ENCODE results near the gene USP19.
A peak's percentile ranks its signal among the peaks of the same experiment; 100 is the strongest.

USP19 gene

DNA sequence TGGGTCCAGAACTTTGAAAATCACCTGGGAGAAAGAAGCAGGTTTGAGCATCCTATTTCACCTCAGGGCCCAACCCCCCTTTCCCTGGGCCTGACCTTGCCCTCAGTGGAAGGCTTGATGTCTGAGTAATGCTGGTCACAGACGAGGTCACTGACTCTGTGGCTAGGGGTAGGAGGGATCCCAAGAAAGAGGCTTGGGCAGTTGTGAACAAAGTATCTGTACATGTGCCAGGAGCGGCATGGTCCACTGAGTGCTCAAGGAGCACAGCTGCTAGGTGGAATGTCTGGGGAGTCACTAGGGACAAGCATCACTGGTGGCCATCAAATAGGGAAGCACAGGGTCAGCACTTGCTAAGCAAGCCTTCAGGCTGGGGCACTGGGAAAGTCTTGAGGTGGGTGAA lies 38.2 kb upstream of the USP19 start:
- Histone ChIP-seq H3K4me2 (ENCODE audit: low read depth, low read length, poor library complexity, severe bottlenecking) (no peak overlapping the region), H3K9me2 (replicated peaks; ENCODE audit: insufficient read depth, low read length) (no peaks in the 10 kb centered on the region), H4K20me1 (ENCODE audit: low read depth, low read length) (no peaks in the 10 kb centered on the region), H3K9ac (ENCODE audit: low read length) (no peak overlapping the region), H3K4me3 (ENCODE audit: insufficient read depth, low read length, poor library complexity, severe bottlenecking) (no peak overlapping the region), H3K9me3 (ENCODE audit: insufficient read depth, low read length) (no peaks in the 10 kb centered on the region), H3K36me3 (ENCODE audit: low read length) (no peaks in the 10 kb centered on the region), H3K79me2 (ENCODE audit: insufficient read depth, low read length) (no peaks in the 10 kb centered on the region), H3K27ac (ENCODE audit: low read depth, low read length) (no peak overlapping the region), H3F3A (ENCODE audit: insufficient read depth) (no peaks in the 10 kb centered on the region), H2AFZ (ENCODE audit: low read depth, low read length, severe bottlenecking) (no peak overlapping the region), H3K27me3 (ENCODE audit: low read length) (no peaks in the 10 kb centered on the region)
- TF ChIP-seq, protein P1, sequence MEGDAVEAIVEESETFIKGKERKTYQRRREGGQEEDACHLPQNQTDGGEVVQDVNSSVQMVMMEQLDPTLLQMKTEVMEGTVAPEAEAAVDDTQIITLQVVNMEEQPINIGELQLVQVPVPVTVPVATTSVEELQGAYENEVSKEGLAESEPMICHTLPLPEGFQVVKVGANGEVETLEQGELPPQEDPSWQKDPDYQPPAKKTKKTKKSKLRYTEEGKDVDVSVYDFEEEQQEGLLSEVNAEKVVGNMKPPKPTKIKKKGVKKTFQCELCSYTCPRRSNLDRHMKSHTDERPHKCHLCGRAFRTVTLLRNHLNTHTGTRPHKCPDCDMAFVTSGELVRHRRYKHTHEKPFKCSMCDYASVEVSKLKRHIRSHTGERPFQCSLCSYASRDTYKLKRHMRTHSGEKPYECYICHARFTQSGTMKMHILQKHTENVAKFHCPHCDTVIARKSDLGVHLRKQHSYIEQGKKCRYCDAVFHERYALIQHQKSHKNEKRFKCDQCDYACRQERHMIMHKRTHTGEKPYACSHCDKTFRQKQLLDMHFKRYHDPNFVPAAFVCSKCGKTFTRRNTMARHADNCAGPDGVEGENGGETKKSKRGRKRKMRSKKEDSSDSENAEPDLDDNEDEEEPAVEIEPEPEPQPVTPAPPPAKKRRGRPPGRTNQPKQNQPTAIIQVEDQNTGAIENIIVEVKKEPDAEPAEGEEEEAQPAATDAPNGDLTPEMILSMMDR (IDR thresholded peaks at IDR 0.05; ENCODE audit: insufficient read depth, low read length, poor library complexity, severe bottlenecking), result no peak
- no peak for TF ChIP-seq EZH2phosphoT487 (conservative IDR thresholded peaks at IDR 0.05; ENCODE audit: low read length)

DNA sequence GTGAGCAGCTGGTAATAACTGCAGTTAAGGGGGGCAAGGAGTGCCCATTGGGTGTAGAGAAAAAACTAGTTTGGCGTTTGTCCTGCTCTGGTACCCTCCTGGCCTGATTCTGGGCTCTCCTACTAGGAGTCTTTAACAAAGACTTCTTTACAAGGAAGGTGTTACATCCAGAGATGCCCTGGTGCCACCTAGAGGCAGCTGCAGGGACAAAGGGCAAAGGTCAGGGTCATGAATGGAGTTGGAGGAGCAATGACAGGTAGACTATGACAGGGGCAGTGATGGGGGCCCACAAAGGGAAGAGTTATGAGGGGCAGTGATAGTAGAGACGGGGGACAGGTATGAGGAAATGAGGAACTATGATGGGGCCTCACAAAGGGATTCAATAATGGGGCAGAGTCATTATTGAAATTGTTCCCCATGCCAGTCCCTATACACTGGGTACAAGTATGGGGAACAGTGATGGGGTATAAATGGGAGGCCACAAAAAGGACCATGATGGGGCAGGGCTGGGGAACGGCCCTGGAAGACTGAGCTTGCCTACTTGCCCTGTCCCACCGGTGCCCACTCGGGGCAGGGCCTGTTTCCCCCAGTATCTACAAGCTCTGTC lies 37.6 kb upstream of the USP19 start:
- H3K27me3 ChIP-seq (ENCODE audit: low read length), result no peaks in the 10 kb centered on the region
- no peaks in the 10 kb centered on the region for H3K79me2 ChIP-seq (ENCODE audit: insufficient read depth, low read length)
- H3K9ac ChIP-seq (ENCODE audit: low read length), result no peak overlapping the region
- no peak overlapping the region for H3K4me3 ChIP-seq (ENCODE audit: insufficient read depth, low read length, poor library complexity, severe bottlenecking)
- no peaks in the 10 kb centered on the region for H3K36me3 ChIP-seq (ENCODE audit: low read length)
- TF ChIP-seq, protein P1 (IDR thresholded peaks at IDR 0.05; ENCODE audit: insufficient read depth, low read length, poor library complexity, severe bottlenecking), result peak; percentile 79
- no peak for TF ChIP-seq EZH2phosphoT487 (conservative IDR thresholded peaks at IDR 0.05; ENCODE audit: low read length)
- no peak overlapping the region for H2AFZ ChIP-seq (ENCODE audit: low read depth, low read length, severe bottlenecking)
- no peak overlapping the region for H3K4me2 ChIP-seq (ENCODE audit: low read depth, low read length, poor library complexity, severe bottlenecking)
- H3F3A ChIP-seq (ENCODE audit: insufficient read depth), result no peaks in the 10 kb centered on the region
- no peaks in the 10 kb centered on the region for H4K20me1 ChIP-seq (ENCODE audit: low read depth, low read length)
- H3K9me2 ChIP-seq (replicated peaks; ENCODE audit: insufficient read depth, low read length), result no peaks in the 10 kb centered on the region
- H3K9me3 ChIP-seq (ENCODE audit: insufficient read depth, low read length), result no peaks in the 10 kb centered on the region
- H3K27ac ChIP-seq (ENCODE audit: low read depth, low read length), result no peak overlapping the region

DNA sequence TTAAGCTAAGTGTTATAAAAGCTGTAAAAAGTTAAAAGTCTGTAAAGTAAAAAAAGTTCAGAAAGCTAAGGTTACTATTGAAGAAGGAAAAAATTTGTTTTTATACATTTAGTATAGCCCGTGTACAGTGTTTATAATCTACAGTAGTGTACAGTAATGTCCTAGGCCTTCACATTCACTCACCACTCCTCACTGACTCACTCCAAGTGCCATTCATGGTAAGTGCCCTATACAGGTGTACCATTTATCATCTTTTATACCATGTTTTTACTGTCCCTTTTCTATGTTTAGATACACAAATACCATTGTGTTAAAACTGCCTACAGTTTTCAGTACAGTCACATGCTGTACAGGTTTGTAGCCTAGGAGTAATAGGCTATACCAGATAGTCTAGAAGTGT lies 36.7 kb upstream of the USP19 start:
- no peak overlapping the region for H3K4me2 ChIP-seq (ENCODE audit: low read depth, low read length, poor library complexity, severe bottlenecking)
- no peaks in the 10 kb centered on the region for H3F3A ChIP-seq (ENCODE audit: insufficient read depth)
- no peak overlapping the region for H2AFZ ChIP-seq (ENCODE audit: low read depth, low read length, severe bottlenecking)
- TF ChIP-seq, protein P1 (IDR thresholded peaks at IDR 0.05; ENCODE audit: insufficient read depth, low read length, poor library complexity, severe bottlenecking), result no peak
- no peak for TF ChIP-seq EZH2phosphoT487 (conservative IDR thresholded peaks at IDR 0.05; ENCODE audit: low read length)
- no peak overlapping the region for H3K9ac ChIP-seq (ENCODE audit: low read length)
- H3K9me3 ChIP-seq (ENCODE audit: insufficient read depth, low read length), result no peaks in the 10 kb centered on the region
- H3K27ac ChIP-seq (ENCODE audit: low read depth, low read length), result no peak overlapping the region
- H3K36me3 ChIP-seq (ENCODE audit: low read length), result no peaks in the 10 kb centered on the region
- no peaks in the 10 kb centered on the region for H3K79me2 ChIP-seq (ENCODE audit: insufficient read depth, low read length)
- H4K20me1 ChIP-seq (ENCODE audit: low read depth, low read length), result no peaks in the 10 kb centered on the region
- no peaks in the 10 kb centered on the region for H3K9me2 ChIP-seq (replicated peaks; ENCODE audit: insufficient read depth, low read length)
- H3K4me3 ChIP-seq (ENCODE audit: insufficient read depth, low read length, poor library complexity, severe bottlenecking), result no peak overlapping the region
- no peaks in the 10 kb centered on the region for H3K27me3 ChIP-seq (ENCODE audit: low read length)

Data from SU-DHL-6 (cell line).